HG03521 (cell line): Measurements from ENCODE around the gene RHOH.

Experiments
- ATAC-seq: cut with Tn5 transposase; IDR thresholded peaks from one replicate; pipeline ENCODE4 v1.9.1; 2021; ENCODE audit warnings: mild to moderate bottlenecking, moderate library complexity; ENCODE audit not compliant: unreplicated experiment

The RHOH gene

GRCh38 chr4:40204507-40205258, 7.9 kb downstream of the RHOH start:
- ATAC-seq: no peak

GRCh38 chr4:40205259-40206198, 8.7 kb downstream of the RHOH start:
- ATAC-seq: peak; percentile 68

- no peak for ATAC-seq
Measured at GRCh38 chr4:40206426-40206825, 9.6 kb downstream of the RHOH start.

GRCh38 chr4:40209401-40209800, 12.6 kb downstream of the RHOH start:
- no peak for ATAC-seq

- no peak for ATAC-seq
Measured at GRCh38 chr4:40210776-40211175, 13.9 kb downstream of the RHOH start.

GRCh38 chr4:40211224-40212185, 14.7 kb downstream of the RHOH start:
- no peak for ATAC-seq

- no peak for ATAC-seq
Measured at GRCh38 chr4:40212674-40213527, 16.1 kb downstream of the RHOH start.

GRCh38 chr4:40214038-40214437, 17.2 kb downstream of the RHOH start:
- ATAC-seq: no peak

- no peak for ATAC-seq
Measured at GRCh38 chr4:40214661-40215418, 18.0 kb downstream of the RHOH start.

GRCh38 chr4:40216622-40217366, 20.0 kb downstream of the RHOH start:
- ATAC-seq: no peak

- no peak for ATAC-seq
Measured at GRCh38 chr4:40221744-40222143, 24.9 kb downstream of the RHOH start.

- no peak for ATAC-seq
Measured at GRCh38 chr4:40223343-40223742, 26.5 kb downstream of the RHOH start.

- no peak for ATAC-seq
Measured at GRCh38 chr4:40224432-40224831, 27.6 kb downstream of the RHOH start.

- ATAC-seq: no peak
Measured at GRCh38 chr4:40225497-40225896, 28.7 kb downstream of the RHOH start.

GRCh38 chr4:40227284-40227683, 30.5 kb downstream of the RHOH start:
- peak; percentile 44 for ATAC-seq

- ATAC-seq: peak; percentile 36
Measured at GRCh38 chr4:40228497-40229365, 31.9 kb downstream of the RHOH start.

- ATAC-seq: no peak
Measured at GRCh38 chr4:40231316-40231863, 34.6 kb downstream of the RHOH start.
